DOHH2 (cell line): ENCODE data around the gene SLC35F2.

Experiments used
- EZH2phosphoT487 ChIP-seq: fragments of 200-600 bp; sonication (generic); IDR thresholded peaks from 2 replicates; pipeline ENCODE4 v1.6.1; 2017; ENCODE audit warnings: borderline replicate concordance, mild to moderate bottlenecking, antibody characterized with exemption, low read length, moderate library complexity, mixed read lengths
- TF ChIP-seq, protein P1 (sequence below): fragments of 200-600 bp; sonication (generic); IDR thresholded peaks from one replicate; pipeline ENCODE4 v1.5.1; 2014; ENCODE audit warnings: antibody characterized with exemption, mild to moderate bottlenecking, low read depth, low read length; ENCODE audit not compliant: poor library complexity, severe bottlenecking

DNA sequence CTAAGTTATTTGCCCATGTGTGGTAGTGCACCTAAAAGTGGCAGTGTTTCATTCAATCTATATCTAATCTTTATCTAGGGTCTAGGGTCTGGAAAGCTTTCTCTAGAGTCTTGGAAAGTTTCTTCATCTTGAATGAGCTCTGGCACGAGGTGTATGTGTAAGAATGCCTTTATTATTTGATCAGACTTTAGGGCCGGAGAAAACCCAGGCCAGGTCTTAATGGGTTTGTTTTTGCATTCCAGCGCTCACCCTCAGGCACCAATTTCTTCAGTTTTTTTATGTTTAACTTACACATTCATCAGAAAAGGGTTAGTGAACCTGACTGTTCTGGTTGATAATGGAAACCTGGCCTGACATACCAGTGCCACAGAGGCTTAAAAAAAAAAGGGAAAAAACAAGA lies 78.5 kb downstream of the SLC35F2 start:
- TF ChIP-seq, protein P1, sequence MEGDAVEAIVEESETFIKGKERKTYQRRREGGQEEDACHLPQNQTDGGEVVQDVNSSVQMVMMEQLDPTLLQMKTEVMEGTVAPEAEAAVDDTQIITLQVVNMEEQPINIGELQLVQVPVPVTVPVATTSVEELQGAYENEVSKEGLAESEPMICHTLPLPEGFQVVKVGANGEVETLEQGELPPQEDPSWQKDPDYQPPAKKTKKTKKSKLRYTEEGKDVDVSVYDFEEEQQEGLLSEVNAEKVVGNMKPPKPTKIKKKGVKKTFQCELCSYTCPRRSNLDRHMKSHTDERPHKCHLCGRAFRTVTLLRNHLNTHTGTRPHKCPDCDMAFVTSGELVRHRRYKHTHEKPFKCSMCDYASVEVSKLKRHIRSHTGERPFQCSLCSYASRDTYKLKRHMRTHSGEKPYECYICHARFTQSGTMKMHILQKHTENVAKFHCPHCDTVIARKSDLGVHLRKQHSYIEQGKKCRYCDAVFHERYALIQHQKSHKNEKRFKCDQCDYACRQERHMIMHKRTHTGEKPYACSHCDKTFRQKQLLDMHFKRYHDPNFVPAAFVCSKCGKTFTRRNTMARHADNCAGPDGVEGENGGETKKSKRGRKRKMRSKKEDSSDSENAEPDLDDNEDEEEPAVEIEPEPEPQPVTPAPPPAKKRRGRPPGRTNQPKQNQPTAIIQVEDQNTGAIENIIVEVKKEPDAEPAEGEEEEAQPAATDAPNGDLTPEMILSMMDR = no peak
- TF ChIP-seq EZH2phosphoT487 = no peak
